ENCODE measurements around the gene INTS11. TPM values are rescaled to one million over a fixed set of nuclear protein-coding genes. Genes with fewer than 3 reads are reported as not detected.

Gene INTS11
- total RNA-seq, 1 donor from 2014 or later, result 27.1 TPM

DNA sequence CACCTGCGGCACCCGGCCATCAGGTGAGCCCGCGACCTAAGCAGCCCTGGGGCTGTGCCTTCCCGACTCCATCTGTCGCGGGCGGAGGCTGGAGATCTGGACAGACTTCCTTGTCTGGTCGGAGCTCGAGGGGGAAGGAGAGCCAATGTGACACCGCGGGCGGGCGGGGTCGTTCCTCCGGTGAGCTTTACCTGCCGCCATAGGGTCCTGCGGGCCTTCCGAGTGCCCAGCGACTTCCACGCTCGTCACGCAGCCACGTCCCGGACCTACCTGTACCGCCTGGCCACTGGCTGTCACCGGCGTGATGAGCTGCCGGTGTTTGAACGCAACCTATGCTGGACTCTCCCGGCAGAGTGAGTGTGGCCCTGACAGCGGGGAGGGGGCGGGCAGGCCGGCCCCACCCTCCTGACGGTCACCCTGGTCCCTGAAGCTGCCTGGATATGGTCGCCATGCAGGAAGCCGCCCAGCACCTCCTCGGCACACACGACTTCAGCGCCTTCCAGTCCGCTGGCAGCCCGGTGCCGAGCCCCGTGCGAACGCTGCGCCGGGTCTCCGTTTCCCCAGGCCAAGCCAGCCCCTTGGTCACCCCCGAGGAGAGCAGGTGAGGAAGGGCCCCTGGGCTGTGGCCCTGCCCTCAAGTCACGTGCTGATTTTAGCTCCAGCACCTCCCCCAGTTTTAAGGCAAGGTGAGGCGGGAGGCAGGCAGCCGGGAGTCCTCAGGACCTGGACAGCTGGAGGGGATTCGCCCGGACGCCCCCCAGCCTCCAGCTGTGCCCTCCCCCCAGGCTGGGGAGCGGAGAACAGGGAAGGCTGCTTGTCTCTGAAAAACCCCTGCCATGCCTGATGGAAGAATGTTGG lies 15.0 kb downstream of the INTS11 start:
- Histone ChIP-seq H3K4me1 (ENCODE audit: control insufficient read depth in 3 of 3, insufficient read depth in 3 of 3, low read length in 3 of 3) (peaks cover 46 to 53% (median 52%) of the 10 kb centered on the region in 3 donors), H3K27ac (ENCODE audit: low read depth, low read length) (peak overlapping the region; percentile 84)

GRCh38 chr1:1308756-1309250 lies 15.7 kb downstream of the INTS11 start:
- Histone ChIP-seq H3K27me3 (ENCODE audit: control insufficient read depth in 3 of 3, insufficient read depth in 3 of 3, low read length in 3 of 3) (no peaks in the 10 kb centered on the region), H3K9ac (ENCODE audit: low read depth in 1 of 3, low read length in 3 of 3) (peak overlapping the region; percentile 61 to 86 (median 85)), H3K27ac (ENCODE audit: low read depth, low read length) (peak overlapping the region; percentile 84), H3K9me3 (ENCODE audit: control insufficient read depth in 3 of 3, low read length in 3 of 3) (no peaks in the 10 kb centered on the region), H3K4me3 (ENCODE audit: low read length in 3 of 3) (peak overlapping the region; percentile 54 to 78 (median 77)), H3K4me1 (ENCODE audit: control insufficient read depth in 3 of 3, insufficient read depth in 3 of 3, low read length in 3 of 3) (peaks cover 48 to 60% (median 57%) of the 10 kb centered on the region in 3 donors), H3K36me3 (ENCODE audit: control insufficient read depth in 3 of 3, insufficient read depth in 3 of 3, low read length in 3 of 3) (peaks cover 24 to 31% (median 26%) of the 10 kb centered on the region in 3 donors)

More for the DNA sequence above, 15.0 kb downstream of the INTS11 start:
- Histone ChIP-seq H3K9me3 (ENCODE audit: control insufficient read depth in 3 of 3, low read length in 3 of 3) (no peaks in the 10 kb centered on the region), H3K9ac (ENCODE audit: low read depth in 1 of 3, low read length in 3 of 3) (peak overlapping the region; percentile 61 to 86 (median 85)), H3K27me3 (ENCODE audit: control insufficient read depth in 3 of 3, insufficient read depth in 3 of 3, low read length in 3 of 3) (no peaks in the 10 kb centered on the region), H3K36me3 (ENCODE audit: control insufficient read depth in 3 of 3, insufficient read depth in 3 of 3, low read length in 3 of 3) (peaks cover 31 to 37% (median 33%) of the 10 kb centered on the region in 3 donors), H3K4me3 (ENCODE audit: low read length in 3 of 3) (peak overlapping the region; percentile 54 to 78 (median 77))

GRCh38 chr1:1307923-1308755 lies 16.3 kb downstream of the INTS11 start, which contains the start of the genes ACAP3 and PUSL1:
TSS of gene ACAP3 (minus strand) at chr1:1307930. CDS start at chr1:1307815, 115 bp downstream.
TSS of gene PUSL1 (plus strand) at chr1:1308597. CDS start at chr1:1308644, 47 bp downstream.
- Histone ChIP-seq H3K9ac (ENCODE audit: low read depth in 1 of 3, low read length in 3 of 3) (peak within 1 kb of the TSS; percentile 77 to 89 (median 85)), H3K36me3 (ENCODE audit: control insufficient read depth in 3 of 3, insufficient read depth in 3 of 3, low read length in 3 of 3) (peaks cover 17 to 24% (median 20%) of the 10 kb centered on the region in 3 donors), H3K4me3 (ENCODE audit: low read length in 3 of 3) (peak within 1 kb of the TSS; percentile 76 to 82 (median 81)), H3K4me1 (ENCODE audit: control insufficient read depth in 3 of 3, insufficient read depth in 3 of 3, low read length in 3 of 3) (peaks cover 42 to 54% (median 52%) of the 10 kb centered on the region in 3 donors), H3K27me3 (ENCODE audit: control insufficient read depth in 3 of 3, insufficient read depth in 3 of 3, low read length in 3 of 3) (no peaks in the 10 kb centered on the region), H3K9me3 (ENCODE audit: control insufficient read depth in 3 of 3, low read length in 3 of 3) (no peaks in the 10 kb centered on the region), H3K27ac (ENCODE audit: low read depth, low read length) (peak within 1 kb of the TSS; percentile 90)

DNA sequence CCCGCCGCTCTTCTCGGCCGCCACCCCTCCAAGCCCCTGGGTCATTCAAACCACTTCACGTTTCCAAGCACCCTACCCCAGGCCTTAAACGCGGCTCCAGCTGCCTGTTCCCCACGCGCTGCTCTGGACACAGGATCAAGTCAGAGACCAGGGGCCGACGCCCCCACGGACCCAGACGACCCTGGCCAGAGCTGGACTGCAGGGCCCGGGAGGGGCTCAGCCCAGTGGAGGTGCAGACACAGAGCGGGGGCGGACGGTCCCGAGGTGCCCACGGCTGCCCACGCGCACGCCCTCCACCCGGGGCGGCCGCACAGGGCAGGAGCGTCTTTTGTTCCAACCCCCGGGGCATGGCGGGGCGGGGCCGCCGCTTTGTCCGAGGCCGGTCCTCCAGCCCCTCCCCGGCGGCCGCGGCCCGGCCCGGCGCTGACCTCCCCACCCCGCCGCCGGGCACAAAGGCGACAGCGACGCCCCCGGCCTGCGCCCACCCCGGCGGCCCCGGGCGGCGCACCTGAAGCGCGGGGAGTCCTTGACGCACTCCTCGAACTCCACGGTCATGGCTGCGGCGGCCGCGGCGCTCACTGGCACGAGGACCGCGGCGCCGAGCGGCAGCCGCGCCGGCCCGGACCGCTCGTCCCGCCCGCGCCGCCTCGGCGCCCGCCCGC lies 17.1 kb downstream of the INTS11 start:
- peaks cover 38 to 49% (median 45%) of the 10 kb centered on the region in 3 donors for H3K4me1 ChIP-seq (ENCODE audit: control insufficient read depth in 3 of 3, insufficient read depth in 3 of 3, low read length in 3 of 3)

GRCh38 chr1:1306661-1307260 lies 17.7 kb downstream of the INTS11 start:
- Histone ChIP-seq H3K4me1 (ENCODE audit: control insufficient read depth in 3 of 3, insufficient read depth in 3 of 3, low read length in 3 of 3) (peaks cover 38 to 49% (median 45%) of the 10 kb centered on the region in 3 donors), H3K9ac (ENCODE audit: low read depth in 1 of 3, low read length in 3 of 3) (peak overlapping the region; percentile 70 to 89 (median 72)), H3K36me3 (ENCODE audit: control insufficient read depth in 3 of 3, insufficient read depth in 3 of 3, low read length in 3 of 3) (peaks cover 8 to 16% (median 13%) of the 10 kb centered on the region in 3 donors), H3K9me3 (ENCODE audit: control insufficient read depth in 3 of 3, low read length in 3 of 3) (no peaks in the 10 kb centered on the region), H3K4me3 (ENCODE audit: low read length in 3 of 3) (peak overlapping the region; percentile 76 to 82 (median 81)), H3K27ac (ENCODE audit: low read depth, low read length) (no peak overlapping the region), H3K27me3 (ENCODE audit: control insufficient read depth in 3 of 3, insufficient read depth in 3 of 3, low read length in 3 of 3) (no peaks in the 10 kb centered on the region)

More for the DNA sequence above, 17.1 kb downstream of the INTS11 start:
- H3K4me3 ChIP-seq (ENCODE audit: low read length in 3 of 3), result peak overlapping the region; percentile 76 to 82 (median 81)
- no peaks in the 10 kb centered on the region for H3K9me3 ChIP-seq (ENCODE audit: control insufficient read depth in 3 of 3, low read length in 3 of 3)
- H3K27me3 ChIP-seq (ENCODE audit: control insufficient read depth in 3 of 3, insufficient read depth in 3 of 3, low read length in 3 of 3), result no peaks in the 10 kb centered on the region
- peak overlapping the region; percentile 70 to 89 (median 72) for H3K9ac ChIP-seq (ENCODE audit: low read depth in 1 of 3, low read length in 3 of 3)
- peak overlapping the region; percentile 44 for H3K27ac ChIP-seq (ENCODE audit: low read depth, low read length)
- H3K36me3 ChIP-seq (ENCODE audit: control insufficient read depth in 3 of 3, insufficient read depth in 3 of 3, low read length in 3 of 3), result peaks cover 10 to 20% (median 14%) of the 10 kb centered on the region in 3 donors

DNA sequence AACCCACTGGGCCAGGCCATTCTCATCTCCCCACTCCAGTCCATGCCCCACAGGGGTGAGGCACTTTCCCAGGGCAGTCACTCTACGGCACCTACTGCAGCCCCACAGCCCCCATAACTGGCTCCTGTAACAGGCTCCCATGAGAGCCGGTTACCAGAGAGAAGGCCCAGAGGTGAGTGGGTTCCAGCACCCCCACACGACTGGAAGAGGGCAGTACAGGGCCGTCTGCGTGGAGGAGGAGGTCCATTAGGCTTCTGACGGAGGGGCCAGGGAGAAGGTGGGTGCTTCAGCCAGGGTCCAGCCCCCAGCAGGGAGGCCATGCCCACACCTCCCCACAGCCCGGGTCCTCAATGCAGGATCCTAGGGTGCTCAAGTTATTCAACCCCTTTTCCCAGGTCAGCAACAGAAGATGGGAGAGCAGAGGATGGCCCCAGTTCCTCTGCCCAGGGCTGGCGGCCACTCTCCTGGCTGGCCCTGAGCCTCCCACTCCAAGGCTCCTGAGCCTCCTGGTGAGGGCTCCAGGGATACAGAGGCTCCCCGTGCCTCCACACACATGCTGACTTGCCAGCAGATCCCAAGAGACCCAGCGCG lies 18.3 kb downstream of the INTS11 start:
- Histone ChIP-seq H3K9ac (ENCODE audit: low read depth in 1 of 3, low read length in 3 of 3) (peak overlapping the region; percentile 70 to 89 (median 72)), H3K4me3 (ENCODE audit: low read length in 3 of 3) (peak overlapping the region; percentile 76 to 82 (median 81)), H3K27ac (ENCODE audit: low read depth, low read length) (peak overlapping the region; percentile 68), H3K27me3 (ENCODE audit: control insufficient read depth in 3 of 3, insufficient read depth in 3 of 3, low read length in 3 of 3) (no peaks in the 10 kb centered on the region), H3K9me3 (ENCODE audit: control insufficient read depth in 3 of 3, low read length in 3 of 3) (no peaks in the 10 kb centered on the region), H3K36me3 (ENCODE audit: control insufficient read depth in 3 of 3, insufficient read depth in 3 of 3, low read length in 3 of 3) (peaks cover 2 to 10% (median 8%) of the 10 kb centered on the region in 3 donors), H3K4me1 (ENCODE audit: control insufficient read depth in 3 of 3, insufficient read depth in 3 of 3, low read length in 3 of 3) (peaks cover 38 to 49% (median 45%) of the 10 kb centered on the region in 3 donors)

- Histone ChIP-seq H3K27me3 (ENCODE audit: control insufficient read depth in 3 of 3, insufficient read depth in 3 of 3, low read length in 3 of 3) (no peaks in the 10 kb centered on the region), H3K4me1 (ENCODE audit: control insufficient read depth in 3 of 3, insufficient read depth in 3 of 3, low read length in 3 of 3) (peaks cover 38 to 49% (median 45%) of the 10 kb centered on the region in 3 donors), H3K9me3 (ENCODE audit: control insufficient read depth in 3 of 3, low read length in 3 of 3) (no peaks in the 10 kb centered on the region), H3K4me3 (ENCODE audit: low read length in 3 of 3) (peak overlapping the region; percentile 76 to 82 (median 81)), H3K27ac (ENCODE audit: low read depth, low read length) (peak overlapping the region; percentile 68), H3K36me3 (ENCODE audit: control insufficient read depth in 3 of 3, insufficient read depth in 3 of 3, low read length in 3 of 3) (peaks cover 0 to 6% (median 4%) of the 10 kb centered on the region in 3 donors), H3K9ac (ENCODE audit: low read depth in 1 of 3, low read length in 3 of 3) (peak overlapping the region; percentile 69 to 89 (median 72))
Measured at GRCh38 chr1:1305300-1306069, 19.0 kb downstream of the INTS11 start.

Data from skeletal muscle tissue (tissue), 4 donors.